ENCODE results near the gene EP400. TPM values are rescaled to one million over a fixed set of nuclear protein-coding genes. Genes with fewer than 3 reads are reported as not detected.

The EP400 gene
- total and polyA plus RNA-seq, 9 of the 15 experiments (the other 6 are each of a cell fraction or from before 2014, with no cell fraction given) = 4.5 to 58.0 (median 7.0) TPM

DNA sequence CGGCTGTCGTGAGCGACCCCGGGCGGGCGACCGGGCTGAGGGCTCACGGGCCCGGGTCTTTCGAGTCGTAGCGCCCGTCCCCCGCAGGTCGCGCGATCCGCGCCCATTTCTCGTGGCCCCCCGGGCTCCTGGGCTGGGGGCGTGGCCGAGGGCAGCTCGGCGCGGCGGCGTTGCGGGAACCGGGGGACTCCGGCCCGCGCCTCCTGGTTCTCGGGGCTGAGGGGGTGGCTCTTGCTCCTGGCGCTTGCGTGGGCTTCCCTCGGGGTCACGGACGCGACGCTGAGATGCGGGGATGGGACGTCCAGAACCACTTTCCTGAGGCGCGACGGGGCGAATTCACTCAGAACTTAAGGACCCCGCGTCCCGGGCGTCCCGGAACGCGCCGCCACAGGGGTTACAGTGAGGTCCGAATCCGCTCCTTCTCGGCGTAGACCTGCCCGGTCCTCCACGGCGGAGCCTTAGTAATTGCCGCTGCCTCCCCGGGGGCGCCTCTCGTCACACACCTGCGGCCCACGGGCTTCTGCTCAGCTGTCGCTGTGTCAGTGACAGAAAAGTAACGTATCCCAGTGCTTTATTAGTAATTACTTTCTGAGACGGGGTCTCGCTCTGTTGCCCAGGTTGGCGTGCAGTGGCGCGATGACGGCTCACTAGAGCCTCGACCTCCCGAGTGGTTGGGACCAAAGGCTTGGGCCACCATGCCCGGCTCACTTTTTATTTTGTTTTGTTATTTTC is 606 bp downstream of the EP400 start (continued):
- TF ChIP-seq, protein P1, sequence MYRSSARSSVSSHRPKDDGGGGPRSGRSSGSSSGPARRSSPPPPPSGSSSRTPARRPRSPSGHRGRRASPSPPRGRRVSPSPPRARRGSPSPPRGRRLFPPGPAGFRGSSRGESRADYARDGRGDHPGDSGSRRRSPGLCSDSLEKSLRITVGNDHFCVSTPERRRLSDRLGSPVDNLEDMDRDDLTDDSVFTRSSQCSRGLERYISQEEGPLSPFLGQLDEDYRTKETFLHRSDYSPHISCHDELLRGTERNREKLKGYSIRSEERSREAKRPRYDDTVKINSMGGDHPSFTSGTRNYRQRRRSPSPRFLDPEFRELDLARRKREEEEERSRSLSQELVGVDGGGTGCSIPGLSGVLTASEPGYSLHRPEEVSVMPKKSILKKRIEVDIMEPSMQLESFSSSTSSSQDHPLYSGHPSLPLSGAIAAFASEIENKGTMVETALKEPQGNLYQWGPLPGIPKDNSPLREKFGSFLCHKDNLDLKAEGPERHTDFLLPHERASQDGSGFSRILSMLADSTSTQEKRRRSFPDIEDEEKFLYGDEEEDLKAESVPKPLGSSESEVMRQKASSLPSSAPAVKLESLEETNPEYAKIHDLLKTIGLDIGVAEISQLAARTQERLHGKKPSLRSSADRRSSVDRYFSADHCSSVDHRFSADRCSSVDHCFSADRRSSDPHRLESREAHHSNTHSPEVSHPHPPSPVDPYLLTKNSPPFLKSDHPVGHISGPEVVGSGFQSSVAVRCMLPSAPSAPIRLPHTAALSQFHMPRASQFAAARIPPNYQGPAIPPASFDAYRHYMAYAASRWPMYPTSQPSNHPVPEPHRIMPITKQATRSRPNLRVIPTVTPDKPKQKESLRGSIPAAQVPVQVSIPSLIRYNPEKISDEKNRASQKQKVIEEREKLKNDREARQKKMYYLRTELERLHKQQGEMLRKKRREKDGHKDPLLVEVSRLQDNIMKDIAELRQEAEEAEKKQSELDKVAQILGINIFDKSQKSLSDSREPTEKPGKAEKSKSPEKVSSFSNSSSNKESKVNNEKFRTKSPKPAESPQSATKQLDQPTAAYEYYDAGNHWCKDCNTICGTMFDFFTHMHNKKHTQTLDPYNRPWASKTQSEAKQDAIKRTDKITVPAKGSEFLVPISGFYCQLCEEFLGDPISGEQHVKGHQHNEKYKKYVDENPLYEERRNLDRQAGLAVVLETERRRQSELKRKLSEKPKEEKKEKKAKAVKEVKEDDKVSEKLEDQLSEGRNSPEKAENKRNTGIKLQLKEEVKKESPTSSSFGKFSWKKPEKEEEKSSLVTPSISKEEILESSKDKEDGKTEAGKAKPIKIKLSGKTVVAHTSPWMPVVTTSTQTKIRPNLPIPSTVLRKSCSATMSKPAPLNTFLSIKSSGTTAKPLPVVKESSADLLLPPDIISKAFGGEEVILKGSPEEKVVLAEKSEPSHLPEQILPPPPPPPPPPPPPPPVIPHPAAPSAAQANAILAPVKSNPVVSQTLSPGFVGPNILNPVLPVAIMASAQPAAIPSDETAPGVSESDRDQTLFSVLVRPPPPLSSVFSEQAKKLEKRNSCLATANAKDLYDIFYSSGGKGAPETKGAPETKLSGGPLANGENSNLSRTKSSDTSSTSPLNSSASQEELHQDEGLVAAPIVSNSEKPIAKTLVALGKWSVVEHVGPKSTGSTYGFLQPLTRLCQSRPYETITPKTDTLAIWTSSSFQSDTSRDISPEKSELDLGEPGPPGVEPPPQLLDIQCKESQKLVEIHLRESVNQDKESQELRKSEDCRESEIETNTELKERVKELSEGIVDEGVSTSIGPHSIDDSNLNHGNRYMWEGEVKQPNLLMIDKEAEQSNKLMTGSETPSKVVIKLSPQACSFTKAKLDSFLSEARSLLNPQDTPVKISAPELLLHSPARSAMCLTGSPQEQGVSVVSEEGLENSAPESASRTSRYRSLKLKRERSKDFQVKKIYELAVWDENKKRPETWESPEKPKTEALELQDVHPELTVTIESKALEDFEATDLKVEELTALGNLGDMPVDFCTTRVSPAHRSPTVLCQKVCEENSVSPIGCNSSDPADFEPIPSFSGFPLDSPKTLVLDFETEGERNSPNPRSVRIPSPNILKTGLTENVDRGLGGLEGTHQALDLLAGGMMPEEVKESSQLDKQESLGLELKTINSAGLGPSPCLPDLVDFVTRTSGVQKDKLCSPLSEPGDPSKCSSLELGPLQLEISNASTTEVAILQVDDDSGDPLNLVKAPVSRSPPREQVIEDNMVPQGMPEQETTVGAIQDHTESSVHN (IDR thresholded peaks at IDR 0.05; ENCODE audit: borderline replicate concordance in 1 of 2, low read depth in 1 of 2) = no peak
- TF ChIP-seq ATF1 (CRISPR knock-in tag; IDR thresholded peaks at IDR 0.05) = no peak
- peak; percentile 15; the same call in 1 of the 2 replicates for TF ChIP-seq ATF1 (tag; IDR thresholded peaks at IDR 0.05)
- TF ChIP-seq, protein P2, sequence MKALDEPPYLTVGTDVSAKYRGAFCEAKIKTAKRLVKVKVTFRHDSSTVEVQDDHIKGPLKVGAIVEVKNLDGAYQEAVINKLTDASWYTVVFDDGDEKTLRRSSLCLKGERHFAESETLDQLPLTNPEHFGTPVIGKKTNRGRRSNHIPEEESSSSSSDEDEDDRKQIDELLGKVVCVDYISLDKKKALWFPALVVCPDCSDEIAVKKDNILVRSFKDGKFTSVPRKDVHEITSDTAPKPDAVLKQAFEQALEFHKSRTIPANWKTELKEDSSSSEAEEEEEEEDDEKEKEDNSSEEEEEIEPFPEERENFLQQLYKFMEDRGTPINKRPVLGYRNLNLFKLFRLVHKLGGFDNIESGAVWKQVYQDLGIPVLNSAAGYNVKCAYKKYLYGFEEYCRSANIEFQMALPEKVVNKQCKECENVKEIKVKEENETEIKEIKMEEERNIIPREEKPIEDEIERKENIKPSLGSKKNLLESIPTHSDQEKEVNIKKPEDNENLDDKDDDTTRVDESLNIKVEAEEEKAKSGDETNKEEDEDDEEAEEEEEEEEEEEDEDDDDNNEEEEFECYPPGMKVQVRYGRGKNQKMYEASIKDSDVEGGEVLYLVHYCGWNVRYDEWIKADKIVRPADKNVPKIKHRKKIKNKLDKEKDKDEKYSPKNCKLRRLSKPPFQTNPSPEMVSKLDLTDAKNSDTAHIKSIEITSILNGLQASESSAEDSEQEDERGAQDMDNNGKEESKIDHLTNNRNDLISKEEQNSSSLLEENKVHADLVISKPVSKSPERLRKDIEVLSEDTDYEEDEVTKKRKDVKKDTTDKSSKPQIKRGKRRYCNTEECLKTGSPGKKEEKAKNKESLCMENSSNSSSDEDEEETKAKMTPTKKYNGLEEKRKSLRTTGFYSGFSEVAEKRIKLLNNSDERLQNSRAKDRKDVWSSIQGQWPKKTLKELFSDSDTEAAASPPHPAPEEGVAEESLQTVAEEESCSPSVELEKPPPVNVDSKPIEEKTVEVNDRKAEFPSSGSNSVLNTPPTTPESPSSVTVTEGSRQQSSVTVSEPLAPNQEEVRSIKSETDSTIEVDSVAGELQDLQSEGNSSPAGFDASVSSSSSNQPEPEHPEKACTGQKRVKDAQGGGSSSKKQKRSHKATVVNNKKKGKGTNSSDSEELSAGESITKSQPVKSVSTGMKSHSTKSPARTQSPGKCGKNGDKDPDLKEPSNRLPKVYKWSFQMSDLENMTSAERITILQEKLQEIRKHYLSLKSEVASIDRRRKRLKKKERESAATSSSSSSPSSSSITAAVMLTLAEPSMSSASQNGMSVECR (CRISPR knock-in tag; IDR thresholded peaks at IDR 0.05) = no peak; the same call in 1 of the 2 replicates
- TF ChIP-seq TAF1 (IDR thresholded peaks at IDR 0.05; ENCODE audit: control insufficient read depth, extremely low read depth, insufficient read depth, low read length, severe bottlenecking) = no peak
- no peak for TF ChIP-seq SAFB2 (IDR thresholded peaks at IDR 0.05; ENCODE audit: borderline replicate concordance, low read depth, low read length, severe bottlenecking)
- no peak; the same call in 1 of the 2 replicates for TF ChIP-seq FOXP1 (CRISPR knock-in tag; IDR thresholded peaks at IDR 0.05)
- TF ChIP-seq SIRT6 (IDR thresholded peaks at IDR 0.05; ENCODE audit: low read depth, low read length) = no peak
- TF ChIP-seq, protein P3, sequence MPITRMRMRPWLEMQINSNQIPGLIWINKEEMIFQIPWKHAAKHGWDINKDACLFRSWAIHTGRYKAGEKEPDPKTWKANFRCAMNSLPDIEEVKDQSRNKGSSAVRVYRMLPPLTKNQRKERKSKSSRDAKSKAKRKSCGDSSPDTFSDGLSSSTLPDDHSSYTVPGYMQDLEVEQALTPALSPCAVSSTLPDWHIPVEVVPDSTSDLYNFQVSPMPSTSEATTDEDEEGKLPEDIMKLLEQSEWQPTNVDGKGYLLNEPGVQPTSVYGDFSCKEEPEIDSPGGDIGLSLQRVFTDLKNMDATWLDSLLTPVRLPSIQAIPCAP (CRISPR knock-in tag; IDR thresholded peaks at IDR 0.05; ENCODE audit: borderline replicate concordance) = no peak
- no peak for TF ChIP-seq SMARCB1 (IDR thresholded peaks at IDR 0.05; ENCODE audit: insufficient read length, low read depth)
- no peak for TF ChIP-seq TEAD1 (CRISPR knock-in tag; IDR thresholded peaks at IDR 0.05)
- no peak for TF ChIP-seq POLR3A (IDR thresholded peaks at IDR 0.05; ENCODE audit: borderline replicate concordance, extremely low read depth, insufficient read depth, insufficient read length)
- TF ChIP-seq ARID2 (IDR thresholded peaks at IDR 0.05) = no peak
